ENCODE results near the gene ATAD5.

GRCh38 chr17:30796016-30796415 lies 35.8 kb upstream of the ATAD5 start:
- TF ChIP-seq CTCF (conservative IDR thresholded peaks at IDR 0.05) (no peak), EZH2 (IDR thresholded peaks at IDR 0.05; ENCODE audit: low read depth) (no peak)

Data from PC-9 (cell line).